KMS-11 (cell line): ENCODE measurements around the gene TEX52.

Experiments used
- H2AFZ ChIP-seq: fragments of 200-600 bp; sonication (generic); 2 replicates; pipeline ENCODE4 v1.6.1; 2016; ENCODE audit warnings: antibody characterized with exemption, mixed run types, low read depth
- H3K27ac ChIP-seq: fragments of 200-600 bp; sonication (generic); 2 replicates; pipeline ENCODE4 v1.6.1; 2016; ENCODE audit warnings: mild to moderate bottlenecking, mixed run types
- H3K27me3 ChIP-seq: fragments of 200-600 bp; sonication (generic); 2 replicates; pipeline ENCODE4 v1.6.1; 2017; ENCODE audit warnings: mild to moderate bottlenecking, low read depth, mixed run types, moderate library complexity; ENCODE audit not compliant: insufficient read depth
- H3K36me3 ChIP-seq: fragments of 200-600 bp; sonication (generic); 2 replicates; pipeline ENCODE4 v1.6.1; 2017; ENCODE audit warnings: mild to moderate bottlenecking, mixed run types; ENCODE audit not compliant: insufficient read depth
- H3K4me1 ChIP-seq: fragments of 200-600 bp; sonication (generic); 2 replicates; pipeline ENCODE4 v1.6.1; 2016; ENCODE audit warnings: mild to moderate bottlenecking, low read depth, mixed run types; ENCODE audit not compliant: poor library complexity, severe bottlenecking
- H3K4me2 ChIP-seq: fragments of 200-600 bp; sonication (generic); 2 replicates; pipeline ENCODE4 v1.7.0; 2016; ENCODE audit warnings: mild to moderate bottlenecking, mixed run types
- H3K4me3 ChIP-seq: fragments of 200-600 bp; sonication (generic); IDR thresholded peaks from 2 replicates; pipeline ENCODE4 v1.6.1; 2017; ENCODE audit warnings: low read depth, low read length, mixed read lengths; ENCODE audit not compliant: insufficient read depth
- H3K79me2 ChIP-seq: fragments of 200-600 bp; sonication (generic); 2 replicates; pipeline ENCODE4 v1.6.1; 2016; ENCODE audit warnings: low read depth, mixed run types; ENCODE audit not compliant: insufficient read depth
- H3K9ac ChIP-seq: fragments of 200-600 bp; sonication (generic); 2 replicates; pipeline ENCODE4 v1.6.1; 2016; ENCODE audit warnings: mild to moderate bottlenecking, mixed run types
- H4K20me1 ChIP-seq: fragments of 200-600 bp; sonication (generic); 2 replicates; pipeline ENCODE4 v1.6.1; 2016; ENCODE audit warnings: mild to moderate bottlenecking, mixed run types; ENCODE audit not compliant: insufficient read depth
- TF ChIP-seq, protein P1 (sequence below): fragments of 200-600 bp; sonication (generic); conservative IDR thresholded peaks from 2 replicates; pipeline ENCODE4 v1.6.1; 2017; ENCODE audit warnings: low read depth, mild to moderate bottlenecking, antibody characterized with exemption, low read length, moderate library complexity, mixed read lengths

TEX52 gene

DNA sequence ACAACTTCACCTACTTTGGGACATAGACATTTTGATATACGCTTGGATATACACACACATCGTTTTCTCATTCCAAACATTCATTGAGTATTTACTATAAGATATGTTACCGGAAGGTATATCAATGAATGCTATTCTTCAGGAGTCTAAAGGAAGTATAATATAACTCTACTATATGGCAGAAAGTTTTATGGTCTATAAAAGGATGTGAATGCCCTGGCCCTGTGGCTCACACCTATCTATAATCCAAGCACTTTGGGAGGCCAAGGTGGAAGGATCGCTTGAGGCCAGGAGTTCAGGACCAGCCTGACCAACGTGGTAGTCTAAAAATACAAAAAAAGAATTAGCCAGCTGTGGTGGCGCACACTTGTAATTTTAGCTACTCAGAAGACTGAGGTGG lies 27.6 kb downstream of the TEX52 start:
- TF ChIP-seq, protein P1, sequence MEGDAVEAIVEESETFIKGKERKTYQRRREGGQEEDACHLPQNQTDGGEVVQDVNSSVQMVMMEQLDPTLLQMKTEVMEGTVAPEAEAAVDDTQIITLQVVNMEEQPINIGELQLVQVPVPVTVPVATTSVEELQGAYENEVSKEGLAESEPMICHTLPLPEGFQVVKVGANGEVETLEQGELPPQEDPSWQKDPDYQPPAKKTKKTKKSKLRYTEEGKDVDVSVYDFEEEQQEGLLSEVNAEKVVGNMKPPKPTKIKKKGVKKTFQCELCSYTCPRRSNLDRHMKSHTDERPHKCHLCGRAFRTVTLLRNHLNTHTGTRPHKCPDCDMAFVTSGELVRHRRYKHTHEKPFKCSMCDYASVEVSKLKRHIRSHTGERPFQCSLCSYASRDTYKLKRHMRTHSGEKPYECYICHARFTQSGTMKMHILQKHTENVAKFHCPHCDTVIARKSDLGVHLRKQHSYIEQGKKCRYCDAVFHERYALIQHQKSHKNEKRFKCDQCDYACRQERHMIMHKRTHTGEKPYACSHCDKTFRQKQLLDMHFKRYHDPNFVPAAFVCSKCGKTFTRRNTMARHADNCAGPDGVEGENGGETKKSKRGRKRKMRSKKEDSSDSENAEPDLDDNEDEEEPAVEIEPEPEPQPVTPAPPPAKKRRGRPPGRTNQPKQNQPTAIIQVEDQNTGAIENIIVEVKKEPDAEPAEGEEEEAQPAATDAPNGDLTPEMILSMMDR: no peak
- no peaks in the 10 kb centered on the region for H3K79me2 ChIP-seq
- no peak overlapping the region for H2AFZ ChIP-seq
- H3K27me3 ChIP-seq: no peaks in the 10 kb centered on the region
- no peak overlapping the region for H3K4me2 ChIP-seq
- no peak overlapping the region for H3K9ac ChIP-seq
- H3K4me1 ChIP-seq: no peaks in the 10 kb centered on the region
- H3K27ac ChIP-seq: no peak overlapping the region
- H4K20me1 ChIP-seq: no peaks in the 10 kb centered on the region
- no peaks in the 10 kb centered on the region for H3K36me3 ChIP-seq
- no peak overlapping the region for H3K4me3 ChIP-seq

DNA sequence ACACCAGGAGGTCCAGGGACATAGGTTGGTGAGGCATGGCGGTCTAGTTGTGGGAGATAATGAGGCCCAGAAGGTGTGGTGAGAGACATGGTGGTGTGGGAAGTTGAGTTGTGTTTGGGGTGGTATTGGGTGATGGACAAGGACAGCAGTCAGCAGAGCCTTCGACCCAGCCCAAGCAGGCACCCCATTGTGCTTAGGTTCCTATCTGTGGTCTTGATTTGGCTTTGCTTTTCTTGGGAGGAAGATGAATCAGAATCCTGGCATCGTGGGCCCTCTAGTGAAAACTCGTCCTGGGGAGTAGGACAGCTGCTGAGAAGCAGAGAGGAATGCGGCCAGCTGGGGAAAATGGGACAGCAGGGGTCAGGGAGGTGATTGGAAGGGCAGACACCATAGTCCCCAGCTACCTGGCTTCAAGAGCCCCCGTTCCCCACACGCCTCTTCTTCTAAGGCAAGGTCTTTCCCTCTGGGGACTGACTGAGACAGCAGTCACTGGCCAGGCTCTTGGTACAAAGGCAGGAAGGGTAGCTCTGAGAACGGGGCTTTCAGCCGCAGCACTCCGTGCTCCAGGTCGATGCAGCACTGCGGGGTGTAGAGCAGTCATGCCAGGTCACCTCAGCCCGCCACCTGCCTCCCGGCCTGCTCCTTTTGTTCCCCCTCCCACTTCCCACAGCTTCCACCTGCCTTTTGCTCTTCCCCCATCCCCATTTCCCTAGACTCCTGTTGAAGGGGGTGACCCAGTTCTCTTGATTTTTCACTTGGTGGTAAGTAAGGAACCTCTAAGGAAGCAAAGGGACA lies 29.9 kb downstream of the TEX52 start:
- no peaks in the 10 kb centered on the region for H3K27me3 ChIP-seq
- no peak overlapping the region for H3K4me2 ChIP-seq
- H3K4me1 ChIP-seq: no peaks in the 10 kb centered on the region
- H3K4me3 ChIP-seq: no peak overlapping the region
- H3K79me2 ChIP-seq: no peaks in the 10 kb centered on the region
- no peak overlapping the region for H2AFZ ChIP-seq
- TF ChIP-seq, protein P1: no peak
- H3K36me3 ChIP-seq: no peaks in the 10 kb centered on the region
- H3K27ac ChIP-seq: no peak overlapping the region
- no peaks in the 10 kb centered on the region for H4K20me1 ChIP-seq
- no peak overlapping the region for H3K9ac ChIP-seq

DNA sequence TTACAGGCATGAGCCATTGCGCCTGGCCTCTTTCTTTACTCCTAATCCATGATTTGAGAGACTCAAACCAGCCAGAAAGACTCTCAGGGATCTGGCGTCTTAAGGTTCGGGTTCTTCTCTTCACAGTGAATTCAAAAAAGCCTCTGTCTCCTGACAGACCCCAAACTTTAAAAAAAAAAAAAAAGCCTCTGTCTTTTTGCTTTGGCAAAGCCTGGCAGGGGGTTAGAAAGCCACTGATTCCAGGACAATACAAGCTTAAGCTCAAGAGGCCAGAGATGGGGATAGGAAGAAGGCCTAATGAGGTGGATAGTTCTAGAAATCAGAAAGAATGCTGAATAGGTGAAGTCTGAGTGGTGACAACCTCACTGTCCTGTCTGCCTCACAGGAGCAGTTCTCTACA lies 30.8 kb downstream of the TEX52 start:
- no peaks in the 10 kb centered on the region for H4K20me1 ChIP-seq
- TF ChIP-seq, protein P1: no peak
- H3K36me3 ChIP-seq: no peaks in the 10 kb centered on the region
- no peak overlapping the region for H2AFZ ChIP-seq
- no peak overlapping the region for H3K27ac ChIP-seq
- no peaks in the 10 kb centered on the region for H3K79me2 ChIP-seq
- no peaks in the 10 kb centered on the region for H3K27me3 ChIP-seq
- no peak overlapping the region for H3K9ac ChIP-seq
- H3K4me2 ChIP-seq: no peak overlapping the region
- H3K4me3 ChIP-seq: no peak overlapping the region
- no peaks in the 10 kb centered on the region for H3K4me1 ChIP-seq

DNA sequence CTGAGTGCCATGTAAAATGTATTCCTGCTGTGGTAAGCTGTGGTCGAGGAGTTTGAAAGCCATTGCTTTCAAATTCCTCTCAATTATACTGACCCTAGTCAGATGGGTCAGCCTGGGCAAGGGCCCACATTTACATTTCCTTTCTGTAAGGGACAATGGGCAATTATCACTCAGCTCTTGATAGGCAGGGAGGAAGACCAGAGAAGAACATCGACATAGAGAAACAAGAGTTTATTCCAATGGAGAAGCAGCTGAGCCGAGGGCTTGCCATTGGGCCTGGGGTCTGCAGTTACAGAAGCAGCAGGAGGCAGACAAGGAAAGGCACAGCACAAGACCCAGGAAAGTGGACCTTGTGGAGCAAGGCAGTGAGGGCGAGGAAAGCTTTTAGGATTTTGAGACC lies 31.7 kb downstream of the TEX52 start:
- H3K9ac ChIP-seq: no peak overlapping the region
- no peak overlapping the region for H3K4me2 ChIP-seq
- H3K27me3 ChIP-seq: no peaks in the 10 kb centered on the region
- H3K79me2 ChIP-seq: no peaks in the 10 kb centered on the region
- no peaks in the 10 kb centered on the region for H3K36me3 ChIP-seq
- H2AFZ ChIP-seq: no peak overlapping the region
- TF ChIP-seq, protein P1: no peak
- no peak overlapping the region for H3K27ac ChIP-seq
- no peaks in the 10 kb centered on the region for H3K4me1 ChIP-seq
- no peak overlapping the region for H3K4me3 ChIP-seq
- H4K20me1 ChIP-seq: no peaks in the 10 kb centered on the region
